T follicular helper cell (primary cell): ENCODE results near the gene CRACR2A.

Experiments used
- DNase-seq: peaks from one replicate; pipeline ENCODE4 v3.0.0-alpha.2; 2020; ENCODE audit warnings: low read depth

CRACR2A gene

DNA sequence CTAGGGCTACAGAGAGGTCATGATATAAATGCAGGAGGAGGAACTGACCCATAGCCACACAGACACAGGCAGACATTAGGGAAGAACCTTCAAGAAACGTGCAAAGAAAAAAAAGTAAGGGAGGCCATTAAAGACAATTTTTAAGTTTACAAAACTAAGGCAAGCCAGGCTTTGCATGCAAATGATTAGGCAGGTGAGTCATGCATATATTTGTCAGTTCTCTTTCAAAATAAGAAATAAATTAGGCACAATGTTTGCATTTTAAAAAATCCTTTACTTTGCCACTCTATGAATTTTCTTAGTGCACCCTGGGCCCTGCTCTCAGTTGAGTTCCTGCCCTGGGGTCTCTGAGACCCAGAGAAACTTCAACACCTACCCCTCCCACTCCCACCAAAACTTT, 186.9 kb downstream of the CRACR2A start:
- DNase-seq = no peak
